ENCODE data around the gene GPR89B.
"Not testable (repeated sequence)": the region's sequence is repeated elsewhere in the genome, so short reads cannot be mapped to it uniquely, and the experiment has no call there.

GRCh38 chr1:148037850-148038461 is 109.7 kb downstream of the GPR89B start:
- not testable (repeated sequence) for TF ChIP-seq CTCF (optimal IDR thresholded peaks at IDR 0.05 in 1 of 3, IDR thresholded peaks at IDR 0.05 in 1 of 3, conservative IDR thresholded peaks at IDR 0.05 in 1 of 3; ENCODE audit: extremely low read depth in 1 of 3, insufficient read depth in 2 of 3, low read length in 3 of 3); EZH2 (IDR thresholded peaks at IDR 0.05; ENCODE audit: low read length)

Measured in keratinocyte (primary cell).